Suppressor macrophage (primary cell): ENCODE measurements around the gene TMEM120A.

Experiments used
- DNase-seq, 4 experiments: peaks; one replicate each; pipeline ENCODE4 v3.0.0-alpha.2; 2020 to 2022

The TMEM120A gene

GRCh38 chr7:75957021-75957736, 37.2 kb downstream of the TMEM120A start:
- DNase-seq, result no peak

- DNase-seq, result no peak
Measured at GRCh38 chr7:75955331-75955955, 39.0 kb downstream of the TMEM120A start.

GRCh38 chr7:75953931-75954330, 40.5 kb downstream of the TMEM120A start:
- peak; percentile 79 to 89 (median 84) for DNase-seq

- DNase-seq, result peak; percentile 16 to 55 (median 36)
Measured at GRCh38 chr7:75953431-75953830, 41.0 kb downstream of the TMEM120A start.

GRCh38 chr7:75951506-75951905, 42.9 kb downstream of the TMEM120A start:
- DNase-seq, result peak; percentile 87 to 96 (median 90)

- peak; percentile 31 to 57 (median 46) for DNase-seq
Measured at GRCh38 chr7:75950111-75950681, 44.2 kb downstream of the TMEM120A start.

- DNase-seq, result no peak
Measured at GRCh38 chr7:75948179-75948578, 46.2 kb downstream of the TMEM120A start.

- no peak for DNase-seq
Measured at GRCh38 chr7:75946207-75946855, 48.1 kb downstream of the TMEM120A start.

GRCh38 chr7:75945297-75946168, 48.9 kb downstream of the TMEM120A start:
- DNase-seq, result peak; percentile 34 to 64 (median 44)

- no peak for DNase-seq
Measured at GRCh38 chr7:75944507-75944906, 49.9 kb downstream of the TMEM120A start.

- DNase-seq, result peak; percentile 35 to 52 (median 46)
Measured at GRCh38 chr7:75943864-75944263, 50.5 kb downstream of the TMEM120A start.

- DNase-seq, result no peak
Measured at GRCh38 chr7:75938921-75939320, 55.5 kb downstream of the TMEM120A start.

- DNase-seq, result peak; percentile 92 to 97 (median 94)
Measured at GRCh38 chr7:75937958-75938786, 56.2 kb downstream of the TMEM120A start.
